Esophagus (tissue), 2 donors: Measurements from ENCODE around the gene ZNF280A. TPM values are rescaled to one million over a fixed set of nuclear protein-coding genes. Genes with fewer than 3 reads are reported as not detected.
"Not testable (repeated sequence)": the region's sequence is repeated elsewhere in the genome, so short reads cannot be mapped to it uniquely, and the experiment has no call there.

Source experiments
- H3K27ac ChIP-seq, 2 donors: one replicate each; pipeline ENCODE4 v1.5.1; 2013; ENCODE audit warnings: low read depth in 2 of 2, mild to moderate bottlenecking in 2 of 2, inconsistent platforms in 1 of 2, low read length in 1 of 2, moderate library complexity in 1 of 2
- H3K27me3 ChIP-seq, 2 donors: one replicate each; pipeline ENCODE4 v1.6.1; 2013; ENCODE audit warnings: low read length in 2 of 2, control low read depth in 1 of 2, mild to moderate bottlenecking in 1 of 2; ENCODE audit not compliant: insufficient read depth in 2 of 2, control insufficient read depth in 1 of 2
- H3K36me3 ChIP-seq, 2 donors: one replicate each; pipeline ENCODE4 v1.6.1; 2013; ENCODE audit warnings: low read length in 1 of 2; ENCODE audit not compliant: control insufficient read depth in 2 of 2, insufficient read depth in 2 of 2
- H3K4me1 ChIP-seq, 2 donors: one replicate each; pipeline ENCODE4 v1.6.1; 2013; ENCODE audit warnings: low read length in 1 of 2; ENCODE audit not compliant: control insufficient read depth in 2 of 2, insufficient read depth in 2 of 2
- H3K4me3 ChIP-seq, 2 donors: one replicate each; pipeline ENCODE4 v1.5.1; 2013; ENCODE audit warnings: low read length in 2 of 2, mild to moderate bottlenecking in 2 of 2, low read depth in 1 of 2, moderate library complexity in 1 of 2
- H3K9me3 ChIP-seq, 2 donors: one replicate each; pipeline ENCODE4 v1.6.1; 2013; ENCODE audit warnings: mild to moderate bottlenecking in 2 of 2, low read depth in 1 of 2, low read length in 1 of 2, moderate library complexity in 1 of 2; ENCODE audit not compliant: control insufficient read depth in 2 of 2, insufficient read depth in 1 of 2
- WGBS, 2 donors: extraction: QIAGEN DNeasy Blood & Tissue Kit; methylation state at CpG; one replicate each; pipeline ENCODE4 v1.1.7; 2013; 5-methylcytosine and 5-hydroxymethylcytosine counted together
- polyA plus RNA-seq, 2 donors: library from polyadenylated mRNA; stranded (reverse); fragments of 200-250 nt; gene quantifications; one replicate each; pipeline ENCODE4 v1.2.3, GENCODE V29; 2013
- donor health status: healthy with polysubstance abuse.
- donor health status: Bipolar disorder and iron deficiency.

ZNF280A gene
- polyA plus RNA-seq, 2 donors, result not detected

- H3K27me3 ChIP-seq, result no peaks in the 10 kb centered on the region
- H3K27ac ChIP-seq, result no peak overlapping the region
- WGBS, 2 donors, result 95% methylated on average over 5 of the region's 5 CpGs
- no peaks in the 10 kb centered on the region for H3K36me3 ChIP-seq
- no peak overlapping the region for H3K4me3 ChIP-seq
- H3K9me3 ChIP-seq, result no peaks in the 10 kb centered on the region
- H3K4me1 ChIP-seq, result no peaks in the 10 kb centered on the region
Measured at GRCh38 chr22:22479999-22480532, 40.0 kb downstream of the ZNF280A start.

DNA sequence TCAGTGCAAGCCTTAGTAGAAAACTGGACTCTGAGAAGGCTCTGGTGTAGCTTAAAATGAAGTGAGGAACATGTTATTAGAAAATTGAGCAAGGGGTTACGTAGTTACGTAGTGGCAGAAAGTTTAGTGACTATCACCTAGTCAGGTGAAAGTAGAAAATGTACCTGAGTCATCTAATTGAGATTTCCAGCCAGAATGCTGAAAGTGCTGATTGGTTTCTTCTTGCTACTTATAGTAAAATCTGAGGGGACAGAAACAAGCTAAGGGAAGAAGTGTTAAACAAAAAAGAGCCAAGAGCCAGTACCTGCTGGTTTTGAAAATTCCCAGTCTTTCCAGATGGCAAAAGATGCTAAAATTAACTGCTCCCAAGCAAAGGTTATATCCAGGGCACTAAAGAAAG, 41.0 kb downstream of the ZNF280A start:
- no peaks in the 10 kb centered on the region for H3K36me3 ChIP-seq
- H3K4me1 ChIP-seq, result no peaks in the 10 kb centered on the region
- H3K27ac ChIP-seq, result no peak overlapping the region
- H3K9me3 ChIP-seq, result no peaks in the 10 kb centered on the region
- no peak overlapping the region for H3K4me3 ChIP-seq
- 95 to 96% methylated on average over 2 of the region's 2 CpGs for WGBS, 2 donors
- H3K27me3 ChIP-seq, result peaks cover 0 to 2% of the 10 kb centered on the region in 2 donors

GRCh38 chr22:22478470-22478869, 41.6 kb downstream of the ZNF280A start:
- no peaks in the 10 kb centered on the region for H3K4me1 ChIP-seq
- H3K36me3 ChIP-seq, result no peaks in the 10 kb centered on the region

DNA sequence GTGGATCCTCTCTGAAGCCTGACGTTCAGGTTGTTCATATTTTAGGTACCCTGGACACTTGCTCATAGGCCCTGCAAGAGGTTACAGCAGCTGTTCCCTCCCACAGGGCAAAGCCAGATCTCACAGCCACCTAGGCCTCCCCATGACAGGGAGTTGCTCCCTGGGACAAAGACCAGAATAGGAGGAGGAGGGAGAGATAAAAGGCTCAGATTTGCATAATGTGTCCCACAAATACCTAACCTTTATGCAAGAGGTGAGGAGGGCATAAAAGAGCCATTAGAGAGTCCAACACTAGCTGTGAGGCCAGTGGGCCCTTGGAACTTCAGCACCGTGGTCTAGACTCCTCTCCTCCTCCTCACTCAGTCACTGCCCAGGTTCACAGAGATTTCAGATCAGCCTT, 45.3 kb downstream of the ZNF280A start:
- H3K27me3 ChIP-seq, result peaks cover 0 to 2% of the 10 kb centered on the region in 2 donors
- H3K27ac ChIP-seq, result no peak overlapping the region
- H3K4me3 ChIP-seq, result no peak overlapping the region
- 64 to 65% methylated on average over 2 of the region's 2 CpGs for WGBS, 2 donors
- H3K36me3 ChIP-seq, result no peaks in the 10 kb centered on the region
- H3K4me1 ChIP-seq, result no peaks in the 10 kb centered on the region
- H3K9me3 ChIP-seq, result no peaks in the 10 kb centered on the region

More at GRCh38 chr22:22478470-22478869, 41.6 kb downstream of the ZNF280A start:
- H3K4me3 ChIP-seq, result no peak overlapping the region
- H3K9me3 ChIP-seq, result no peaks in the 10 kb centered on the region
- H3K27me3 ChIP-seq, result peaks cover 0 to 2% of the 10 kb centered on the region in 2 donors
- no peak overlapping the region for H3K27ac ChIP-seq

- not testable (repeated sequence) for H3K4me1 ChIP-seq, H3K9me3 ChIP-seq, H3K4me3 ChIP-seq, H3K27ac ChIP-seq, H3K36me3 ChIP-seq, H3K27me3 ChIP-seq
- 88 to 90% methylated on average over 5 of the region's 5 CpGs for WGBS, 2 donors
Measured at GRCh38 chr22:22471104-22471503, 49.0 kb downstream of the ZNF280A start.

- peaks cover 0 to under 1% of the 10 kb centered on the region in 2 donors for H3K27me3 ChIP-seq
- 67 to 74% methylated on average over 2 of the region's 2 CpGs for WGBS, 2 donors
- no peak overlapping the region for H3K27ac ChIP-seq
- H3K36me3 ChIP-seq, result no peaks in the 10 kb centered on the region
- no peaks in the 10 kb centered on the region for H3K4me1 ChIP-seq
- H3K4me3 ChIP-seq, result no peak overlapping the region
- H3K9me3 ChIP-seq, result no peaks in the 10 kb centered on the region
Measured at GRCh38 chr22:22469527-22469926, 50.5 kb downstream of the ZNF280A start.

GRCh38 chr22:22468794-22469469, 51.1 kb downstream of the ZNF280A start:
- not testable (repeated sequence) for H3K4me3 ChIP-seq, H3K9me3 ChIP-seq, H3K4me1 ChIP-seq, H3K36me3 ChIP-seq, H3K27me3 ChIP-seq, H3K27ac ChIP-seq
- 86 to 91% methylated on average over 11 of the region's 11 CpGs for WGBS, 2 donors

- WGBS, 2 donors, result 77 to 83% methylated on average over 1 of the region's 1 CpG
Measured at GRCh38 chr22:22467112-22467511, 53.0 kb downstream of the ZNF280A start.

GRCh38 chr22:22465782-22466181, 54.3 kb downstream of the ZNF280A start:
- Histone ChIP-seq H3K4me3 (no peak overlapping the region), H3K36me3 (no peaks in the 10 kb centered on the region), H3K4me1 (no peaks in the 10 kb centered on the region), H3K9me3 (no peaks in the 10 kb centered on the region), H3K27ac (no peak overlapping the region), H3K27me3 (peaks cover 0 to 3% of the 10 kb centered on the region in 2 donors)
- 55 to 68% methylated on average over 1 of the region's 1 CpG for WGBS, 2 donors

More at GRCh38 chr22:22467112-22467511, 53.0 kb downstream of the ZNF280A start:
- H3K4me1 ChIP-seq, result no peaks in the 10 kb centered on the region
- H3K27me3 ChIP-seq, result peaks cover 0 to 3% of the 10 kb centered on the region in 2 donors
- no peaks in the 10 kb centered on the region for H3K9me3 ChIP-seq
- H3K4me3 ChIP-seq, result no peak overlapping the region
- no peaks in the 10 kb centered on the region for H3K36me3 ChIP-seq
- H3K27ac ChIP-seq, result no peak overlapping the region

DNA sequence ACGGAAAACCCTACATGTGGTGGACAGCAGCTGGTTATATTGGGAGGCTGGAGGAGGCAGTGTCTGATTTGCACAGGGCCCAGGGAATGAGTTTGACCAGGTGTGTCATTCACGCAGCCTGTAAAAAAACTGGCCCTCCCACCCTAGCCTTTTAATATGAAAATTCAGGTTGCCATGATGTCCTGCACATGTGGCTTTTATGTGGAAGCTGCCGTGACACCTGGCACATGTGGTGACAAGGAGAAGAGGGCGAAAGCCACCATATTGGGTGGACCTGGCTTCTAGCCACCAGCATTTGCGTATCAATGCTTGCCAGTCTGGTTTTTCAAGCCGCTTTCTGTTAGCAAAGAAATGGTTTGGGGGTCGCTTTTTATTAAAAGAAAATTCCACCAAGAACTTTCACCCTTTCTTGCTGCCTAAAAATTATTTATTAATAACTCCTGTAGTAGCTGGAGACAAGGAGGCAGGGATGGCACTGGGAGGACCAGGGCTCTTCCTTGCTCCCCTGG, 54.9 kb downstream of the ZNF280A start:
- Histone ChIP-seq H3K9me3 (peaks cover 0 to under 1% of the 10 kb centered on the region in 2 donors), H3K27me3 (peaks cover 0 to 3% of the 10 kb centered on the region in 2 donors), H3K4me3 (no peak overlapping the region), H3K27ac (no peak overlapping the region), H3K4me1 (no peaks in the 10 kb centered on the region), H3K36me3 (no peaks in the 10 kb centered on the region)
- 63 to 66% methylated on average over 7 of the region's 7 CpGs for WGBS, 2 donors
